ENCODE measurements around the gene DDX10. TPM values are rescaled to one million over a fixed set of nuclear protein-coding genes. Genes with fewer than 3 reads are reported as not detected.

Gene DDX10
- total and polyA plus RNA-seq, 2 experiments from 2014 or later, result 32.4 to 37.8 TPM

DNA sequence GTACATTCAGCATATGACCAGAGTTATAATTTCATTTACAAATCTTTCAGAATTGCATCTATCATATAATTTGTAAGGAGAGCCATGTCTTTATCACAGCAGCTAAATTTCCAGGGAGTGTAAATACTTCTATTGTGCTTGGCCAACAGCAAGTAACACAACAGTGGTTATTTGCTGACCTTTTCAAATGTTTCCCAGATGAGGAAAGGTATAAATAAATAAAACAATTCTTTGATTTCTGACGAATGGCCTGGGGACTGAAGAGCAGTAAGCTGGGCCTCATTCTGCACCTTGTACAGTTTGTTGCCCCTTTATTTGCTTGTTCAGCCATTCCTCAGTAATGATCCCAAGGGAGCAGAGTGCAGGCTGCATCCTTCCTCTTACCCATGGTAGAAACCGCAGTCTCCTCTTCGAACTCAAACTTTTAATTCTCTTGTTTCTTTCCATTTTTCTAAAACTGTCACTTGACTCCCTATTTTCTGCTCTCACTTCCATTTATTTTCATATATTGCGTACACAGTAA lies 132.8 kb downstream of the DDX10 start:
- Histone ChIP-seq H3K4me1 (ENCODE audit: insufficient read depth) (peaks cover 19% of the 10 kb centered on the region), H3F3A (replicated peaks; ENCODE audit: low read depth) (no peaks in the 10 kb centered on the region), H3K27me3 (ENCODE audit: insufficient read depth) (no peaks in the 10 kb centered on the region), H3K27ac (ENCODE audit: low read depth) (no peak overlapping the region), H4K20me1 (replicated peaks; ENCODE audit: insufficient read depth) (no peaks in the 10 kb centered on the region), H2AFZ (no peak overlapping the region), H3K4me3 (no peak overlapping the region), H3K4me2 (no peak overlapping the region), H3K79me2 (replicated peaks; ENCODE audit: insufficient read depth) (peaks cover 28% of the 10 kb centered on the region), H3K36me3 (ENCODE audit: insufficient read depth) (no peaks in the 10 kb centered on the region), H3K9me2 (ENCODE audit: insufficient read depth) (no peaks in the 10 kb centered on the region)
- no peak overlapping the region; the same call in 1 of the 2 replicates for H3K27ac Mint-ChIP-seq
- no peaks in the 10 kb centered on the region for H3K36me3 Mint-ChIP-seq (ENCODE audit: low read depth)
- H3K9me3 Mint-ChIP-seq, result no peaks in the 10 kb centered on the region
- TF ChIP-seq EZH2 (IDR thresholded peaks at IDR 0.05; ENCODE audit: low read depth, unreplicated experiment) (no peak), CREB1 (CRISPR knock-in tag; IDR thresholded peaks at IDR 0.05; ENCODE audit: low read depth) (no peak), ZNF114 (CRISPR knock-in tag; IDR thresholded peaks at IDR 0.05) (no peak), STAT1 (IDR thresholded peaks at IDR 0.05; ENCODE audit: unreplicated experiment) (no peak), POLR2AphosphoS5 (IDR thresholded peaks at IDR 0.05; ENCODE audit: low read depth) (no peak), CTCF (conservative IDR thresholded peaks at IDR 0.05; ENCODE audit: low read depth in 2 of 2) (no peak), EZH2phosphoT487 (IDR thresholded peaks at IDR 0.05; ENCODE audit: unreplicated experiment) (no peak), JUNB (IDR thresholded peaks at IDR 0.05; ENCODE audit: unreplicated experiment) (no peak), ETS1 (IDR thresholded peaks at IDR 0.05) (no peak), ZNF331 (CRISPR knock-in tag; IDR thresholded peaks at IDR 0.05; ENCODE audit: low read depth) (no peak), ZNF462 (CRISPR knock-in tag; IDR thresholded peaks at IDR 0.05) (no peak), NANOG (IDR thresholded peaks at IDR 0.05; ENCODE audit: borderline replicate concordance) (no peak)
- TF ChIP-seq, protein P1, sequence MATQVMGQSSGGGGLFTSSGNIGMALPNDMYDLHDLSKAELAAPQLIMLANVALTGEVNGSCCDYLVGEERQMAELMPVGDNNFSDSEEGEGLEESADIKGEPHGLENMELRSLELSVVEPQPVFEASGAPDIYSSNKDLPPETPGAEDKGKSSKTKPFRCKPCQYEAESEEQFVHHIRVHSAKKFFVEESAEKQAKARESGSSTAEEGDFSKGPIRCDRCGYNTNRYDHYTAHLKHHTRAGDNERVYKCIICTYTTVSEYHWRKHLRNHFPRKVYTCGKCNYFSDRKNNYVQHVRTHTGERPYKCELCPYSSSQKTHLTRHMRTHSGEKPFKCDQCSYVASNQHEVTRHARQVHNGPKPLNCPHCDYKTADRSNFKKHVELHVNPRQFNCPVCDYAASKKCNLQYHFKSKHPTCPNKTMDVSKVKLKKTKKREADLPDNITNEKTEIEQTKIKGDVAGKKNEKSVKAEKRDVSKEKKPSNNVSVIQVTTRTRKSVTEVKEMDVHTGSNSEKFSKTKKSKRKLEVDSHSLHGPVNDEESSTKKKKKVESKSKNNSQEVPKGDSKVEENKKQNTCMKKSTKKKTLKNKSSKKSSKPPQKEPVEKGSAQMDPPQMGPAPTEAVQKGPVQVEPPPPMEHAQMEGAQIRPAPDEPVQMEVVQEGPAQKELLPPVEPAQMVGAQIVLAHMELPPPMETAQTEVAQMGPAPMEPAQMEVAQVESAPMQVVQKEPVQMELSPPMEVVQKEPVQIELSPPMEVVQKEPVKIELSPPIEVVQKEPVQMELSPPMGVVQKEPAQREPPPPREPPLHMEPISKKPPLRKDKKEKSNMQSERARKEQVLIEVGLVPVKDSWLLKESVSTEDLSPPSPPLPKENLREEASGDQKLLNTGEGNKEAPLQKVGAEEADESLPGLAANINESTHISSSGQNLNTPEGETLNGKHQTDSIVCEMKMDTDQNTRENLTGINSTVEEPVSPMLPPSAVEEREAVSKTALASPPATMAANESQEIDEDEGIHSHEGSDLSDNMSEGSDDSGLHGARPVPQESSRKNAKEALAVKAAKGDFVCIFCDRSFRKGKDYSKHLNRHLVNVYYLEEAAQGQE (IDR thresholded peaks at IDR 0.05; ENCODE audit: unreplicated experiment), result no peak
- DNase-seq (ENCODE audit: low spot score), result no peak
- no peak for ATAC-seq
- peaks cover 21% of the 10 kb centered on the region for H3K4me1 Mint-ChIP-seq
- H3K27me3 Mint-ChIP-seq (ENCODE audit: insufficient read depth, low read depth, poor library complexity), result no peaks in the 10 kb centered on the region
- H3K4me3 Mint-ChIP-seq, result no peak overlapping the region
